Kidney glomerular epithelial cell (primary cell): Measurements from ENCODE around the gene NRSN1.

Experiments used
- DNase-seq: peaks from one replicate; lab custom pipeline; 2025; lab: John Stamatoyannopoulos, UW

The NRSN1 gene

GRCh38 chr6:24125980-24126379 lies at the start of gene NRSN1:
NRSN1 (plus strand) TSS chr6:24126215; CDS start chr6:24134328, 8,113 bp downstream.
- DNase-seq = no peak

DNA sequence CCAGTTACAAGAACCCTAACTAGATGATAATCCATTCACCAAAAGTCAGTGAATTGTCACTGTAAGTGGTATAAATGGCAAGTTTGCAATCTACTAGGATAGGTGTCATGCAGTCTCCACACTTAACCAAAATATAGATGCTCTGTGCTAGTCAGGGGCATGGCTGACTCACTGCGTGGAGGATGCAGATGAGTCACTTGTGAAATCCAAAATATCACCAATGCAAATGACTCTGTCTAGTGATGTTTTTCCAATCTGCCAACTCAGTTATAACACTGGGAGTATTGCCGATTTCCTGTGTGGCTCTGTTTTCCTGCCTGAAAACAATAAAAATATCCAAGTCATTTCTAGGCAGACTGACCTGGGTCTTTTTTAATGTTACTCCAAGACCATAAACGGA lies 47.8 kb upstream of the NRSN1 start:
- DNase-seq = peak; percentile 25

- DNase-seq = no peak
Observed at GRCh38 chr6:24079076-24079475, 46.9 kb upstream of the NRSN1 start.

DNA sequence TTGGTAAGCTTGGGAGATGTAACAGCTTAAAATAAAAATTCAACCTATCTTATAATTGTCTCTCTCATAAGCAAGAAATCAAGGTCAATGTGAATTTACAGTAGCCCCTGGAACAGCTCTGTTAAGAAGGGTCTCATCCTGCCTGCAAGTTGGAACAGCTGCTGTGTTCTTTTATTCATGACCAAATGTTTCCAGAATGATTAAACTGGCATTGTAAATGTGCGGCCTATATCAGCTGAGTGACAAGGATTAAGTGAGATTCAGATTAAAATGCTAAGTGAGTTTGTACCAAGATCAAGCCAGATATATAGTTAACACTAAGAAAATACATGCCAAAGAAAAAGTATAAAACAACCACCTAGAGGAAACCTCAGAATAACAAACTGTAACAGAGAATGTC lies 45.3 kb upstream of the NRSN1 start:
- DNase-seq = no peak

DNA sequence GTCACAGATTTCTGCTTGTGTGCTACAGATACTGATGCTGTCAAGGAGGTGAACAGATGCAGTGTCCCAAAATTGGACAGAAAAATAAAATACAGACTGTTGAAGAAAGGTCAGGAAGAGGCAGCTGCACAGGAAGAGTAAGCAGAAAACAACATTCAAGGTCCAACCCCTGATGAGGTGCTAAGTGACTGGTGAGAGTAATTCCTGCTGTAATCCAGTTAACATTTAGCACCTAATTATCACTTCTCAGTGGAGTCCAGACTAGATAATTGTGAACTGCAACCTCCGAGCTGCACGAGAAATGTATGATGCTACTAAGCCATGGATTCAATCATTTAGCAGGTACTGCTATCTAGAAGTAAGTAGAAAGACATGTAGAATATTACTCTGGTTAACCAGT lies 36.3 kb upstream of the NRSN1 start:
- DNase-seq = no peak

DNA sequence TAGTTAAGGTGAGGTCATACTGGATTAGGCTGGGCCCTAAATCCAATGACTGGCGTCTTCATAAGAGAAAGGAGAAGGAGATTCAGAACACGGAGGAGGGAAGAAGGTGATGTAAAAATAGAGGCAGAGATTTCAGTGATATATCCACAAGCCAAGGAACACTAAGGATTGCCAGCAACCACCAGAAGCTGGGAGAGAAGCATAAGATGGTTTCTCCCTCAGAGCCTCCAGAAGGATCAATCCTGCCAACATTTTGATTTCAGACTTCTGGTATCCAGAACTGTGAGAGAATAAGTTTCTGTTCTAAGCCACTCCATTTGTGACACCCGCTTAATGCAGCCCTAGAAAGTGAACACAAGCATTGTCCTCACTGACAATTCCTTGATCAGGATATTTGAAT lies 33.6 kb upstream of the NRSN1 start:
- DNase-seq = no peak

- DNase-seq = no peak
Observed at GRCh38 chr6:24093381-24093780, 32.6 kb upstream of the NRSN1 start.

- no peak for DNase-seq
Observed at GRCh38 chr6:24099181-24099580, 26.8 kb upstream of the NRSN1 start.

DNA sequence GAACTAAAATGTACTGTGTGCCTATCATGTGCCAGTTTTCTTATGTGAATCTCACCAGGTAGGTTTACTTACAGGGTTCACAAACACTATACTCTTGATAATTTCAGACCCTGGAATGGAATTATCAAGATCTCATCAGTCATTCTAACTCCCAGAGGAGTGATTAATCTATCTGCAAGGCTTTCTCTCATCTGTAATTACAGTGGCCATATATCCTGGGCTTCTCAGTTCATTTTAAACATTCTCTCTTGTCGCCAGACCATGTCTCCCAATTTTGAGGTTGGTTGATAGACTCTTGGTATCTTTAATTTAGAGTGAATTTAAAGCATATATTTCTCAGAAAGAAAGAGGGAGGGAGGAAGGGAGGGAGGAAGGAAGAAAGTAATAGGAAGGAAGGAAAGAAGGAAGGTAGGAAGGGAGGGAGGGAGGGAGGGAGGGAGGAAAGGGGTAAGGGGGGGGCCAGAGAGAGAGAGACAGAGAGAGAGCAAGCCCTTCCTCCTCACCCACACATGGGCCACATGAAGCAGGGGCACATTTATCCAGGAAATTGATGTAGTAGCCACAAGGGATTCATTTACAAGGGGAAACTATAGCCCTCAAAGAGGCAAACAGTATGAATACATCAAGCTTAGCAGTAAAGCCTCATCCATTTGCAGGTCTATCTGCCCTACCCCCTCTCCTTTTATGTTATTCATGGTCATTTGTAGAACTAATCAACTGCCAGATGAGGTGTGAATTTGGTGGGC lies 25.8 kb upstream of the NRSN1 start:
- no peak for DNase-seq

- DNase-seq = no peak
Observed at GRCh38 chr6:24100770-24101155, 25.3 kb upstream of the NRSN1 start.

DNA sequence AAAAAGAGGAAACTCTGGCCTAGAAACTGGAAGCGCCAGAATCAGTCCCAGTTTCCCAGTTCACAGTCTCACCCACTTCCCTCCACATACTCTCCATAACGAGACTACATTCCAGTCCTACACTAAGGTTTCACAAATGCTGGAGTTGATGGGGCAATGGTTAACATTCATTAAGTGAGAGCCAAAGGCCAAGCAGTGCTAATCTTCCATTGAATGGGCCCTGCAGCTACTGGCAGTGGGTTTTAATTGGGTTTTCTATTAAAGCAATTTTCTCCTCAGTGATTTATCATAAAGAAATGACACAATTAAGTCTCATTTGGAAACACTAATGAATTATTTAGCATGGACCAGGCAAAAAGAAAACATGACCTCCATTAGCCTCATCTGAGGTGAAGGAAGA lies 20.8 kb upstream of the NRSN1 start:
- no peak for DNase-seq

DNA sequence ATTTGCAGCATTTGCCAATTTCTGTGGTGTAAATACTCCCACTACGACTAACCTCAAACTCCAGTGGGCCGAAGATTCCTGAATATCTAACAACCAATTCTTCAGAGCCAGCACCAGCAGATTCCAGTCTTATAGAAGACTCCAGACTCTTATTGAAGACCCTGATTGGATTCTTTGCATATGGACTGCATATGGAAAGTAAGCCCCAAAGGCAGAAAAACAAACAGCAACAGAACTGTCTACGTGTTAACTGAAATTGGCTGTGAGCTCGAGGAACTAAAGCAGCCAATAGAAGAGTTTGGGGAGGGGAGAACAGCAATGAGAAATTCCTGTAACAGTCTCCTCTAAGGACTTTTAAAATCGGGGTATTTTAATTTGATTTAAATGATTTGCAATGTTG lies 19.7 kb upstream of the NRSN1 start:
- no peak for DNase-seq

DNA sequence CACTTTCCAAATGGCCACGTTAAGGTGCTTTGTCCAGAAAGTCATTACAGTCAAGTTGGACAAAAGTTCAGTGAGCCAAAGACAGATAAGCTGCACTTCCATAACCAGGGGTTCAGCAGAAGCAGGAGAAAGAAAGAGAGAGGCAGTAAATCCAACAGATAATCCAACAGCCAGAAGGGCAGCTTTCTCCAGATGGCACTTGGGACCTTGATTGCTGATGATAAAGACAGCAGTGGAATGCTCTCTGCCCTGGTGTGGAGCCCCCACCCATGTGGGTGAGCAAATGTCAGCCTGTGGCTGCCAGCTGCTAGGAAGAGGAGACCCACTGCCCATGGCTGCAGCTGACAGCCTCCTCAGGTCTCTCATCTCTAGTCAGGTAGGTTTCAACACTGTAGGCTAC lies 18.7 kb upstream of the NRSN1 start:
- no peak for DNase-seq

DNA sequence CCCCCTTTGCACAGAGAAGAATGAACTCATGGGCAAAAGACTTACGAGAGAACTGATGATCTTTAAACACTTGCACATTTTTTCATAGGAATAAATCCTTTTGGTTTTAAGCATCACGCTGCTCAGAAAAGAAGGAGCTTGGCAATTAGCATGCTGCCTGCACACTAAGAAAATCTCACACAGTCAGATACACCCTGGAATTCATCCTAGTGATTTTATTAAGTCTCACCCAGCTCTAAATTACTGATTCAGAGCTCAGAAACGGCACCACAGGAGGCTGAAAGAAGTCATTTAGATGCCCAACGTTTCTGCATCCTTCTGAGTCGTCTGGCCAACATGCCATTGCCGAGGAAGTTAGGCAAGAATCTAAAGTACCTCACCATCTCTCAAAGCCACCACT lies 18.0 kb upstream of the NRSN1 start:
- DNase-seq = no peak

GRCh38 chr6:24110417-24110816 lies 15.6 kb upstream of the NRSN1 start:
- no peak for DNase-seq

DNA sequence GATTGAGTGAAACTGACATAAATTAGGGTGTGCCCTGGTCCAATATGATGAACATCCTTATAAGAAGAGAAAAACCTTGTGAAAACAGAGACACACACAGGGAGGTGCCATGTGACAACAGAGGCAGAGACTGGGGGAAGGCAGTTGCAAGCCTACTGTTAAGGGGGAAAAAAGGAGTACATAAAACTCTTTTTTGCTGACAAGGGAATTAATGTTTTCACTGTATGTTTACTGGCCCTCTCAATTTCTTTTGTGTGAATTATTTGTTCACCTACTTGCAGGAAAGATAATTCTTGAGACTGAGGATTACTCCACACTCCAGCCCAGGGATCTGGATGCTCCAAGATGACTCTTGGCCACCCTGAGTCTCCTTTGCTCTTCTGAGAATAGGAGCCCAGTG lies 12.1 kb upstream of the NRSN1 start:
- DNase-seq = no peak

- peak; percentile 85 for DNase-seq
Observed at GRCh38 chr6:24117021-24117420, 9.0 kb upstream of the NRSN1 start.

GRCh38 chr6:24122139-24122538 lies 3.9 kb upstream of the NRSN1 start:
- no peak for DNase-seq

DNA sequence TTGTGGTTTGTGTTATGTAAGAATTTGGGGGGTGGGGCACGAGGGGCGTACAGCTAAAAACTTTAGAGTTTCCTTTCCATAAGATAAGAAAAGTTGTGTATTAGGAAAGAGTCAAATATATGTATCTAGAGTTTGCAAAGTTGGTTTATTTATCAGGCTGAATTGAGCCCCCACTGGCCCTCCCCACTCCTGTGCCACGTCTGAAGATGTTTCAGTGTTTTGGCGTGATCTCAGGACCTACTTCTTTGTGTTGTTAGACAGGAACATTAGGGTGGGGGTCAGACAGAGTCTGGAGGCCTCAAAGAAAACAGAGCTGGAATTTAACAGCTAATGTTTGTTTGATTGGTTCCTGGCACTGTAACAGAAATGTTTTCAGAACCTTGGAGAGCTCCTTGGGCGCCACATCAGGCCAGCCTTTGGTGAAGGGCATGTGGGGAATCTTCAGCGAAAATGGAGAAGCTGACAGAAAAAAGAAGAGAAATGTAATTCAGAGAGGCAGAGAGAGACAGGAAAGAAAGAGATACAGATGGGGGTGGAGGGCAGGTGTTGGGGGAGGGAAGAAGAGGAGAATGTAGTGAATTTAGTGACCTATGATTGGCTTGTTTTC lies 674 bp downstream of the NRSN1 start:
- peak; percentile 53 for DNase-seq

DNA sequence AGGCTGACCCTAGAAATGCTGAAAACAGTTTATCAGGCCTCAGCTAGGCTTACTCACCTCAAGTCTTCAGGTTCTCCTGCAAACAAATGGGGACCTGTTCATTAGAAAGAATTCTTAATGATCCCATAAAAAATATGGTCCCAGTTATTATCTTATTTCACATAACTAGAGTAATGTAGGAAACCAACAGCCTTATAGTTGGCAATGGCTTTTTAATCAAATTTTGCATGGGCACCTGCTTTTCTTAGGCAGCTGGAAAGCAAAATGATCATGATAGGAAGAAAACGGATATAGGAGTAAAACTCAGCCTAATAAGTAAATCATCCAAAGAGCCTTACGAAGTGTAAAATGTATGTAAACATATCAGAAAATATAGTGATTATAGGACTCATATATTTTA lies 1.3 kb downstream of the NRSN1 start:
- DNase-seq = no peak

- DNase-seq = no peak
Observed at GRCh38 chr6:24131751-24132150, 5.7 kb downstream of the NRSN1 start.

- no peak for DNase-seq
Observed at GRCh38 chr6:24139080-24139479, 13.1 kb downstream of the NRSN1 start.

GRCh38 chr6:24139639-24140038 lies 13.6 kb downstream of the NRSN1 start:
- DNase-seq = no peak

DNA sequence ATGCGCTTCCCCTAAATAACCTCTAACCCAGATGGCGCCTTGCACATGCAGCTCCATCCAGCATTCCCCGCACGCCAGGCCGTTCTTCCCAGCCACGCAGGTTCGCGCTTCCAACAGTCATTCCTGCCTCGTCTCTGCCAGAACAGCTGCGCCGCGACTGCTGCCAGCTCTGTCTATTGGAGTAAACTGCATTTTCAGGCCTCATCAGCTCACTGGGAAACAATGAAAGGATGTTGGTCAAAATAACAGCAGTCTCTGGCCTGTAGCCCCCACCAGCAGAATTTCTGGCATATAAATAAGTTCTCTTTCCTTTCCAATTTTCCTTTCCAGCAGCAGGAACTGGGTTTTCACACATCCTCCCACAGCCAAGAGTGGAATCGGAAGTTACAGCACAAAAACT lies 14.6 kb downstream of the NRSN1 start:
- no peak for DNase-seq
